ENCODE data around the gene UBL4A. TPM values are rescaled to one million over a fixed set of nuclear protein-coding genes. Genes with fewer than 3 reads are reported as not detected.

Gene UBL4A
- total and polyA plus RNA-seq, 2 of the 13 experiments (the other 11 are each of a cell fraction or from before 2014, with no cell fraction given): 16.8 to 25.5 TPM

GRCh38 chrX:154464806-154465365 is 21.5 kb downstream of the UBL4A start (continued):
- TF ChIP-seq TERF1 (CRISPR knock-in tag; IDR thresholded peaks at IDR 0.05): no peak
- no peak for TF ChIP-seq YEATS4 (CRISPR knock-in tag; IDR thresholded peaks at IDR 0.05; ENCODE audit: borderline replicate concordance)
- TF ChIP-seq ZFX (CRISPR knock-in tag; IDR thresholded peaks at IDR 0.05; ENCODE audit: low read depth): no peak
- no peak for TF ChIP-seq ZNF124 (CRISPR knock-in tag; IDR thresholded peaks at IDR 0.05)
- no peak for TF ChIP-seq NAIF1 (CRISPR knock-in tag; IDR thresholded peaks at IDR 0.05; ENCODE audit: borderline replicate concordance)
- TF ChIP-seq JDP2 (CRISPR knock-in tag; IDR thresholded peaks at IDR 0.05; ENCODE audit: borderline replicate concordance): no peak
- TF ChIP-seq ZNF891 (CRISPR knock-in tag; IDR thresholded peaks at IDR 0.05): no peak
- TF ChIP-seq ZNF160 (CRISPR knock-in tag; IDR thresholded peaks at IDR 0.05): no peak
- no peak for TF ChIP-seq ZMAT5 (CRISPR knock-in tag; IDR thresholded peaks at IDR 0.05; ENCODE audit: borderline replicate concordance, low read depth)
- no peak for TF ChIP-seq ZNF883 (CRISPR knock-in tag; IDR thresholded peaks at IDR 0.05; ENCODE audit: not compliant biosample characterization)

GRCh38 chrX:154463611-154464220 is 22.7 kb downstream of the UBL4A start:
- Histone ChIP-seq H3K4me1 (ENCODE audit: insufficient read depth, low read length) (0 out of 2 replicates have a peak, but pooled peaks cover 4% of the 10 kb centered on the region), H3K27me3 (ENCODE audit: control insufficient read depth in 1 of 2, insufficient read depth in 2 of 2, low read length in 2 of 2) (no peaks in the 10 kb centered on the region), H3K36me3 (replicated peaks in 1 of 2; ENCODE audit: control insufficient read depth in 1 of 2, insufficient read depth in 2 of 2, low read length in 2 of 2) (peaks cover 3 to 6% of the 10 kb centered on the region in 2 experiments; a peak in 3 of 5 replicates), H3K4me3 (replicated peaks in 1 of 3; ENCODE audit: insufficient read depth in 1 of 3, low read depth in 2 of 3, low read length in 3 of 3) (no peak overlapping the region), H3K27ac (ENCODE audit: extremely low read length, insufficient read depth, low read length) (no peak overlapping the region), H3K9me3 (ENCODE audit: low read length) (no peaks in the 10 kb centered on the region), H3K79me2 (ENCODE audit: insufficient read depth, low read length) (peaks cover 7% of the 10 kb centered on the region), H4K20me1 (ENCODE audit: insufficient read depth, low read length) (no peaks in the 10 kb centered on the region), H3K4me2 (ENCODE audit: low read depth, low read length) (no peak overlapping the region), H2AFZ (ENCODE audit: low read length) (no peak overlapping the region), H3K9ac (ENCODE audit: insufficient read depth, low read depth, low read length) (no peak overlapping the region)
- ATAC-seq (no peak), FAIRE-seq (no peak), DNase-seq (ENCODE audit: low spot score) (no peak)
- intact Hi-C loops (cut with micrococcal nuclease; ENCODE audit: unreplicated experiment) (no loop called here), in situ Hi-C loops (cut with HindIII; ENCODE audit: extremely low pct_ligation_motif_present, low pct_unique_long_range_greater_than_20kb) (no loop called here)
- no CpG with 5 or more reads among the region's 36 CpGs for WGBS (ENCODE audit: low lambda C conversion rate)
- ChIA-PET CTCF (ENCODE audit: low intra/inter-chr PET ratio, low total read pairs) (no interaction called here), POLR2A (no interaction called here)
- BruUV-seq (replicated peaks): no TSS peak
- TF ChIP-seq ZBTB2 (CRISPR knock-in tag; IDR thresholded peaks at IDR 0.05; ENCODE audit: low read depth) (no peak), ZBTB20 (CRISPR knock-in tag; IDR thresholded peaks at IDR 0.05; ENCODE audit: borderline replicate concordance, low read depth) (no peak), XRCC5 (optimal IDR thresholded peaks at IDR 0.05; ENCODE audit: low read length) (no peak), HNF1A (IDR thresholded peaks at IDR 0.05; ENCODE audit: low read depth) (no peak), HNF1A (CRISPR knock-in tag; IDR thresholded peaks at IDR 0.05; ENCODE audit: borderline replicate concordance) (no peak)
